Measurements from ENCODE around the gene S100A10. TPM values are rescaled to one million over a fixed set of nuclear protein-coding genes. Genes with fewer than 3 reads are reported as not detected.
A peak's percentile ranks its signal among the peaks of the same experiment; 100 is the strongest.

Gene S100A10
- total RNA-seq, 2 donors from 2014 or later: 313 to 335 TPM

DNA sequence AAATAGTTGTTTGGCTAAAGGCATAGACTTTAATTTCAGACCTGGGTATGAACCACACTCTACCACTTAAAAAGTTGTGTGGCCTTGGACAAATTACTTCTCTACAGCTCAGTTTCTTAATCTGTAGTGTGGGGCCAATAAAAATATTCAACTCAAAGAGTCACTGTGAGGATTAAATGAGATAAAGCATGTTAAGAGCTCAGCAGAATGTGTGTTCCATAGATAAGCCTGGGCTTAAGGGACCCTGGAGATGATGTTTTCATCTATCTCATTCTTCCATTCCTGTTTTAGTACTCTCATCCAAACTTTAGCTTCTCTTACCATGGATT, 17.7 kb downstream of the S100A10 start:
- intact Hi-C loops (cut with DNase I): no loop called here
- ATAC-seq (no peak), DNase-seq (no peak)

GRCh38 chr1:151975311-151976014, 18.2 kb downstream of the S100A10 start:
- ATAC-seq (no peak), DNase-seq (no peak)
- intact Hi-C loops (cut with DNase I): no loop called here

- peak; percentile 71 to 93 for ATAC-seq
- intact Hi-C loops (cut with DNase I): no loop called here
- DNase-seq: peak; percentile 39
Observed at GRCh38 chr1:151972542-151973248, 21.0 kb downstream of the S100A10 start.

- intact Hi-C loops (cut with DNase I): no loop called here
- ATAC-seq: peak in 1 of 2 donors; percentile 72
- no peak for DNase-seq
Observed at GRCh38 chr1:151970626-151971025, 23.0 kb downstream of the S100A10 start.

DNA sequence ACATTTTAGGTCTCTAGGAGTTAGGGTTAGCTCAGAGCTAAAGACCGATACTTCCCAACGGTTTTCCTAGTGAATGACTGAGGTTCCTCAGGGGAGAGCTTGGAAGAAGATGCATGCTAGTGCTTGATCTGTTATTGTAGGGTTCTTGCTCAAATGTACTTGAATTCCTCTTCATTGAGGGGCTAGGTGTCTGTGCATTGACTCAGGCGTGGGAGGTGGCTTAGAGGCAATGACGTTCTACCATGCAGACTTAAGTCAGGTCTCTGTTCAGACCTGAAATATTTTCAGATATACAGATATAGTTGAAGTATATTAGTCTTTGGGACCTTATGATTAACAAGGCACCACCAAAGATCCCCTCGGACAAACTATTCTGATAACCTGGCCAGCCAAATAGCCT, 23.5 kb downstream of the S100A10 start:
- ATAC-seq: no peak
- no peak for DNase-seq
- intact Hi-C loops (cut with DNase I): no loop called here

DNA sequence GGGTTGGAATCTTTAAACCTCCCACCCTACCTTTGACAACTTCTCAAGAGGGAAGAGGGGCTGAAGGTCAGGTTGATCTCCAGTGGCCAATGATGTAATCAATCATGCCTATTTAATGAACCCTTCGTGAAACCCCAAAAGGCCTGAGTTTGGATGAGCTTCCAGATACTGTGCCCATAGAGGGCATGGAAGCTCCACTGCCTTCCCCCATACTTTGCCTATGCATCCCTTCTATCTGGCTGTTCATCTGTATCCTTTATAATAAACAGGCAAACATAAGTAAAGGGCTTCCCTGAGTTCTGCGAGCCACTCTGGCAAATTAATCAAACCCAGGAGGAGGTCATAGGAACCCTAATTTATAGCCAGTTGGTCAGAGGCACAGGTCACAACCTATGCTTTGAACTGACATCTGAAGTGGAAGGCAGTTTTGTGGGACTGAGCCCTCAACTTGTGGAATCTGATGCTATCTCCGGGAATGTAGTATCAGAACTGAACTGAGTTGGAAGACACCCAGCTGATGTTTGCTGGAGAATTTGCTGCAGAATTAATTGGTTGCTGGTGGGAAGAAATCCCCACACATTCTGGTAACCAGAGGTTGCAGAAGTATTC, 24.8 kb downstream of the S100A10 start:
- no peak for ATAC-seq
- no peak for DNase-seq
- intact Hi-C loops (cut with DNase I): no loop called here

DNA sequence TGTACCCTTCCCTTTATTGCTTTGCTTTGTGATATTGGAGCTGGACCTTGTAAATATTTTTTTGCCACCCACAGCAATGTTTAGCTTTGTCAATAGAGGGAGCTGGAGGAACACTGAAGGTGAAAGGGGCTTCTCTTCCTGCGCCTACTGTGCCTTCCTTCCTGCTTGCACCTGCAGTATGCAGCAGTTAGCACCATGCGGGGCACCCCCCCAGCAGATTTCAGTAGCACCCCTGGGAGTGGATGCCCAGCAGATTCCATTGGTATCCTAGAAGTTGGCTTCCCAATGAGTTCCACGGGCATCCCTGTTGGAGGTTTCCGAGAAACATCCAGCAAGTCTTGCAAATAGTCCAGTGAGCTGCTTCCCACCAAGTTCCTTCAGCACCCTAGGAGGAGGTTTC, 25.6 kb downstream of the S100A10 start:
- DNase-seq (no peak), ATAC-seq (peak; percentile 67 to 73)
- intact Hi-C loops (cut with DNase I): no loop called here

GRCh38 chr1:151967091-151967490, 26.6 kb downstream of the S100A10 start:
- intact Hi-C loops (cut with DNase I): no loop called here
- no peak for DNase-seq
- no peak for ATAC-seq

DNA sequence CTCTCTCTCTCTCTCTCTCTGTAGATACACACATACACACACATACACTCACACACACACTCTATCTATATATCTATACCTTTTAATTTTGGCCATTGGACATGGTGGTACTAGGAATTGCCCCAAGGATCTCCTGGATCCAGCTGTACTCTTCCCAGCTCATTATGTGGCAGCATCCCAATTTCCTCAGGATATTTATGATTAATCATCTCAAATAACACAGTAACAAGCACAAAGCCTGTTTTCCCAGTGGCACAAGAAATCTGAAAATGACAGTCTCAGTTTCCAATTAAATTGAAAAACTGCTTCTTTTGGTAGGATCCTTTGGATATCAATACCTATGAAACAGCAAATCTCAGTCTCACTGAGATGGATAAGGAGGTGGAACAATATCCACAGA, 27.6 kb downstream of the S100A10 start:
- intact Hi-C loops (cut with DNase I): no loop called here
- ATAC-seq: no peak
- DNase-seq: no peak

DNA sequence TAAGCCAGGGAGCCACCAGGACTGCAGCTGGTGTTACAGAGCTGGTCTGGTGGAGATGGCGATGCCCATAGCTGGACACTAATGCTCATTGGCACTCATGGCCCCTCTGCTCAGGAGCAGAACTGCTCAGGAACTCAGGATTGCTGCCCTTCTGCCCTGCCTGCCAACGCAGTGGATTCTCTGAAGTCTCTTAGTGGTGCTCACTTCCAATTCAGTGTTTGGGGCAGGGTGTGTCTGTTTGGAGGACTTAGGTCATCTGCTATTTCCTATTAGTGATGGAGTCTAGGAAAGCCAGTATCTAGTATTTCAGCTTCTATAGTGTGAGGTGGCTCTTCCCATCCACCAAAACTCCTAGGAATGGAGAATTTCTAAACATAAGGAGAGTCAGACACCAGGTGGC, 29.1 kb downstream of the S100A10 start:
- DNase-seq (no peak), ATAC-seq (no peak)
- intact Hi-C loops (cut with DNase I): no loop called here

GRCh38 chr1:151963288-151963687, 30.4 kb downstream of the S100A10 start:
- ATAC-seq (no peak), DNase-seq (no peak)
- intact Hi-C loops (cut with DNase I): no loop called here

DNA sequence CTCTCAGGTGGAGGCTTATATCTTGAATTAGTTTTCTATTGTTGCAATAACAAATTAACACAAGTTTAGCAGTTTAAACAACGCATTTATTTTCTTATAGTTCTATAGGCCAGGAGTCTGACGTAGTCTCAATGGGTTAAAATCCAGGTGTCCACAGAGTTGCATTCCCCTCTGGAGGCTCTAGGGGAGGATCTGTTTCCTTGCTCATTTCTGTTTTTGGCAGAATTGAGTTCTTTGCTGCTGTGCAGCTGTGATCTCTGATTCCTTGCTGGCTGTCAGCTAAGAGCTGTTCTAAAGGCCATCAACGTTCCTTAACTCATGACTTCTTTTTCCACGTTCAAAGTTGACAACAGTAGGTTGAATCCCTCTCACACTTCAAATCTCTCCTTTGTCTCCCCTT, 31.8 kb downstream of the S100A10 start:
- no peak for ATAC-seq

DNA sequence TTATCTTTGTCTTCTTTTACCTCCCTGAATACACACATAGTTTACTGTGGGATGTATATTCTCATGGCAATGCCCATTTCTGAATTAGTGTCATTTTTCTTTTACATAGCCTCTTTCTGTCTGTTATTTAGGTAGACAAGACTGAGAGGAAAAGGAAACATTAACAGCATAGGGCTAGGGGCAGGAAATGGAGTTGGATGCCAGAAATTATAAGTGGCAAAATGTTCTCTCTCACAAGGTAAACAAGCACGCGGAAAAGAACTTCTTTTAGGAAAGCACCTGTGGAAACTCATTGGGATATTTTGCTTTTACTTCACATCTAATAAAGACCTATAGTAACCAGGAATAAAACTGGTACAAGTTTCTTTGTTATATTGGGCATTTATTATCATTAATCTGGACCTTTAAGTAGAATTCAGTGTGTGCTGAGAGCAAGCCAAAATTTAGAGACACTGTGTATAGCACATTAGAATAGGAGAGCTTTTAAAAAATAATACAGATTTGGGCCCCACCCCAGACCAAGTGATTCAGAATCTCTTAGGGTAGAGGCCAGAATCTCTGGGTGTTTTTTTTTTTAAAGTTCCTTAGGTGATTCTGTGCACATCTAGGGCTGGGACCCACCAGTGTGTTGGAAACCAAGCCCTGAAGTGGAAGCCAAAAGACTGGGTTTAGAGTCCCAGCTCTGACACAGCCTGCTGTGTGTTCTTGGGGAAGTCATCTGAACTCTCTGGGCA, 32.7 kb downstream of the S100A10 start:
- DNase-seq (no peak), ATAC-seq (no peak)
- intact Hi-C loops (cut with DNase I): no loop called here

More for the DNA sequence above, 31.8 kb downstream of the S100A10 start:
- intact Hi-C loops (cut with DNase I): no loop called here
- no peak for DNase-seq

DNA sequence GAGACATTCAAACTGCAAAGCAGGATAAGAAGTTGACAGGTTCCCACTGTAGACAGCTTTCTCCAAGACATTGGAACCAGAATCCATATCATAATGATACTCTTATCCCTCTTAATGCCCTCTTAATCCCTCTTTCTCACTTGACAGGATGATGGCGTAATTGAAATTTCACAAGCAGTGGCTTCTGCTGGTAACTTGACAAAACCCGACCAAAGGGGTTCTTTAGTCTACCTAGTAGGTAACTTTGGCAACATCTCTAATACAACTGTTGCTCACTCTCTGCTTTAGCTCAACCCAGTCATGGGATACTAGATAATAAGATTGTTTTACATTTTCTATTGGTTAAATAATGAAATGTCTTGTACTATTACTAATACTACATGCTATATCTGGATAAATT, 34.7 kb downstream of the S100A10 start:
- intact Hi-C loops (cut with DNase I): no loop called here
- DNase-seq (no peak), ATAC-seq (no peak)

DNA sequence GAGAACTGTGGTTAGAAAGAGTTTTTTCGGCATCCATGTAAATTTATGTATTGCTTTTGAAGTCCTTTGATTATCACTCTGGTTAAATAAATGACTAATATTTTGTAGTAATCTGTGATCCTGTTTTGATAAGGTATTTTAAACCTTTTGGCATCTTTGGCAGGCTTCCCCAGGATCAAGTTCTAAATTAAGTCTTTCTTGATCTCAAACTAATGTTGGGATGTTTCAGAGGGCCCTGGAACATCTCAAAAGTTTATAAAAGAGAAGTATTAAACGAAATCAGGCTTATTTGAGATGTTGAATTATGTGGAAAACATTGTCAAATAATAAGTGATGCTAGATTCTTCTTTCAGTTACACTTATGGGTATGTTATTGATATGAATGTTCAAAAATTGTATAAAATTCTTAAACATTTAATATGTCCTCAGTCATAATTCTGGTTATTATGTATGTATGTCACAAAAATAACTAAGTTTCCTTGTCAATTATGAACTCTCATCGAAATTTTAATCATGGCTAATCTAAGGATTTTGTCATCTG, 36.6 kb downstream of the S100A10 start:
- no peak for DNase-seq
- intact Hi-C loops (cut with DNase I): no loop called here
- ATAC-seq: no peak

GRCh38 chr1:151953409-151954094, 40.1 kb downstream of the S100A10 start:
- DNase-seq: no peak
- no peak for ATAC-seq
- intact Hi-C loops (cut with DNase I): no loop called here

- intact Hi-C loops (cut with DNase I): no loop called here
- DNase-seq (no peak), ATAC-seq (no peak)
Observed at GRCh38 chr1:151952811-151953210, 40.8 kb downstream of the S100A10 start.

- intact Hi-C loops (cut with DNase I): no loop called here
- ATAC-seq: no peak
- no peak for DNase-seq
Observed at GRCh38 chr1:151949371-151950193, 44.1 kb downstream of the S100A10 start.

All from left cardiac atrium (tissue), 4 donors.